DMS153 (cell line): Measurements from ENCODE around the gene KRT86.
"Not testable (repeated sequence)": the region's sequence is repeated elsewhere in the genome, so short reads cannot be mapped to it uniquely, and the experiment has no call there.

Experiments used
- DNase-seq: peaks from one replicate; lab custom pipeline; 2025; lab: John Stamatoyannopoulos, UW

Gene KRT86

DNA sequence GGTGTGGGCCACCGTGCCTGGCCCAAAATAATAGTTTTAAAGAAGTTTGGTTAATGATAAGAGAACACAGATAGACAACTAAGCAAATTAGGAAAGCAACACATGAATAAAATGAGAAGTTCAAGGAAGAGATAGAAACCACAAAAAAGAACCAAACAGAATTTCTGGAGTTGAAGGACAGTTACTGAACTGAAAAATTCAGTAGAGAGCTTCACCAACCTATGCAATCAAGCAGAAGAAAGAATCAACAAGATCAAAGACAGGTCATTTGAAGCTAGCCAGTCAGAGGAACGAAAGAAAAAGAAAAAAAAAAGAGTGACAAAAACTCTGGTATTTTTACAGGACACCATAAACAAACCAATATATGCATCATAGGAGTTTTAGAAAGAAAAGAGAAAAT, 62.2 kb downstream of the KRT86 start:
- DNase-seq = no peak

DNA sequence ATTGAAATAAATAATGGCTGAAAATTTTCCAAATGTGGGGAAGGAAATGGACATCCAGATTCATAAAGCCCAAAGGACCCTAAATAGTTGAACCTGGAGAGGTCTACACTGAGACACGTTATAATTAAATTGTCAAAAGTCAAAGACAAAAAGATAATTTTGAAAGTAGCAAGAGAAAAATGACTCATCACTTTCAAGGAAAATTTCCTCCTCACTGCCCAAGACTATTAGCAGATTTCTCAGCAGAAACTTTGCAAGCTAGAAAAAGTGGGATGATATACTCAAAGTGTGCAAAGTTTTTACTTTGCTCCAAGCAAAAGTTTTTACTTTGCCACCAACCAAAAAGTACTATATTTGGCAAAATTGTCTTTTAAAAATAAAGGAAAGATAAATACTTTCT, 62.6 kb downstream of the KRT86 start:
- no peak for DNase-seq

DNA sequence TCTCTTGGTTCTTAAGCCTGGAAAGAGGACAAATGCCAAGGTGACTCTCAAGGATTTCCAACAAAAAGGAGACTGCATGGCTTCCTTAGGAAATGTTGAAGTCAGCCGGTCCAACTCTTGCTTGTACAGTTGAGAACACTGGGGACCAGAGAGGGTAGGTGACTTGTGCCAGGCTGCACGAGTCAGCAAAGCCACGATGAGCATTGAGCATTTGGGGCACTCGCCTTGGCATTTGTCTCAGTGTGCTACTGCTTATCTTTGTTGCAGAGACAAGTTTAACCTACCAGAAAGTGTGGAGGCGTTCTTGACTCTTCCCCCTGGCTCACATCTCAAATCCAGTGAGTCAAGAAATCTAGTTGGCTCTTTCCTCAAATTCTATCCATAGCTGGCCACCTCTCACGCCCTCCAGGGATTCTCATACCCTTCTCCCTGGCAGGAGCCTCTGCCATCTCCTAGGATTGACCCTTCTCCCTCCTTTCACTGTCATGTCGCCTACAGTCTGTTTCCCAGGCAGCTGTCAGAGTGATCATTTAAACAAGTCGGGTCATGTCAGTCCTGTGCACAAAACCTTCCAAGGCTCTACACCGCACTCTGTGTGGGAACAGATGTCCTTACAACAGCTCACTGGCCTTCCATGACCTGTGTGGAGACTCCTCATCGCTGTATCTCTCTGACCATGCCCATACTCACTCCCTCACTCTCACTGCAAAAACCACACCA, 64.0 kb downstream of the KRT86 start:
- DNase-seq = no peak

DNA sequence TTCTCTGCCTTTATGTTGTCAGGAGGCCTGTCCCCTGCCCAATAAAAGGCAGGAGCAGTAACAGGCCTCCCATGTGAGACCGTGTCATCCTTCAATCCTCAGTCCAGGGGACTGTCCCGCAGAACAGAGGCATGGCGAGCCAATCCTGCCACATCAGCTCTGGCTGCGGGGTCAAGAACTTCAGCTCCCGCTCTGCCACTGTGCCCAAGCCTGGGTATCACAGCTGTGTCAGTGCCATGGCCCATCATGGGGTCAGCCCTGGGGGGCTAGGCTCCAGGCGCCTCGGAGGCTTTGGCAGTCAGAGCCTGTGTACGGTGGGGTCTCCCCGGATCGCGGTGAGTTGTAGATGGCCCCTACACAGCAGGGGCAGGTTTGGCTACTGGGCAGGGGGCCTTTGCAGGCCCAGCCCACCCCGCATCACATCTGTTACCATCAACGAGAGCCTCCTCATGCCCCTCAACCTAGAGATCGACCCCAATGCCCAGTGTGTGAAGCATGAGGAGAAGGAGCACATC, 66.7 kb downstream of the KRT86 start:
- DNase-seq = no peak

DNA sequence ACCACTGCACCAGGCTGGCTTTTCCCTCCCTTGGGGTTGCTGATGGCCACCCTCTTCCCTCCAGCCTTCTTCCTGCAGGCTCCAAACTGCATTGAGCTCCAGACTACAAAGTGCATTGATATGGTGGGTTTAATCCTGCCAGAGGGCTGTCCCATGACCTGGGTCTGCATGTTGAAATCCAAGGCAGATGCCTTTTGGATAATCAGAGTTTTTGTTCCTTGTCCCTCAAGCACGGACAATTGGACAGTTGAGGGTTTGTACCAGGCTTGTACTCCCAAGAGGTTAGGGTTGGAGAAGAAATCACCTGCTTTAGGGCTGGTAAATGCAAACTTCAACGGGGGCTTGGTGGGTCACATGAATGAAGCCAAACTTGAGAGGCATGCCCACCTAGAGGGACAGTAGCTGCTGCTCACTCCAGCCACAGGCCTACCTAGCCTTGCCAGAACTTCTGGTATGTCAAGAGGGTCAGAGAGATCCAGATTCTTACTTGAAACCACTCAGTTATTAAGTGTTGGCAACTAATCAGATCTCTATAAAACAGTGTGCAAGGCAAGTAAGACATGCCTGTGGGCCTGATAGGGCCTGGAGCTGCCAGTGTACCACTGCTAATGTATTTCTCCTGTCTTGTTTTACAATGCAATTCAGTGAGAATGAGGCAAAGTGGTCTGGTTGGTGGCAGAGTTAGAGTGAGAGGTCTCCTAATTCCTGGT, 68.5 kb downstream of the KRT86 start:
- DNase-seq = no peak

DNA sequence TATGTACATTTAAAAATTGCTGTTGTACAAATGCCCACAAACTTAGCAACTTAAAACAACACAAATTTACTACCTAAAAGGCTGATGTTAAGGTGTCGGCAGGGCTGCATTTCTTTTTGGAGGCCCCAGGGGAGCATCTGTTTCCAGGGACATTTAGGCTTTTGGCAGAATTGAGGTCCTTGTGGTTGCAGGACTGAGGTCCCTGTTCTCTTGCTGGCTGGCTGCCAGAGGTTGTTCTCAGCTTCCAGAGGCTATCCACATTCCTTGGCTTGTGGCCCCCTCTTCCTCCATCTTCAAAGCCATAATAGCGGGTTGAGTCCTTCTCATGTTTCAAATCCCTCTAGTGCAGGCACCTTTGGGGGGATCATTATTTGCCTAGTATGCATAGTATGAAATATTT, 69.1 kb downstream of the KRT86 start:
- DNase-seq = no peak

DNA sequence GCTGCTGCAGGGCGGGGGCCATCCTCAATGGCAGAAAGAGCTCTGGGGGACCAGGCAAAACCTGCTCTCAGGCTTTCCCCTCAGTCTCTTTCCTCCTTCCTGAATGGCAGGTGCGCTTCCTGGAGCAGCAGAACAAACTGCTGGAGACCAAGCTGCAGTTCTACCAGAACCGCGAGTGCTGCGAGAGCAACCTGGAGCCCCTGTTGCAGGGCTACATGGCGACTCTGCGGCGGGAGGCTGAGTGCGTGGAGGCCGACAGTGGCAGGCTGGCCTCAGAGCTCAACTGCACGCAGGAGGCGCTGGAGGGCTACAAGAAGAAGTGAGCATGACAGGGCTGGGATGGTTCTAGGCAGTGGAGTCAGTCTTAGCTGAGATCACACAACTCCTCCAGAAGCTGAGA, 69.7 kb downstream of the KRT86 start:
- no peak for DNase-seq

DNA sequence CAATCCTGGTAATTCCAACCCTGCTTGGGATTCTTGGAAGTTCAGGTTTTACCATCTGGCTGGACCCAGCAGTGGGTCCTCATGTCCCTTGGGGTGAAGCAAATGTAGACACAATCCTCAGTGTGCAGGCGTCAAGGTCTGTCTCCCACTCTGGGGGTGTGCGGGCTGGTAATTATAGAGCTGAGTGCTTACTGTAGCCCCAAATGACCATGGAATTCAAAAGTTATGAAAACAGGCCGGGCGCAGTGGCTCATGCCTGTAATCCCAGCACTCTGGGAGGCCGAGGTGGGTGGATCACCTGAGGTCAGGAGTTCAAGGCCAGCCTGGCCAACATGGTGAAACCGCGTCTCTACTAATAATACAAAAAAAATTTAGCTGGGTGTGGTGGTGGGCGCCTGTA, 70.6 kb downstream of the KRT86 start:
- DNase-seq = not testable (repeated sequence)

DNA sequence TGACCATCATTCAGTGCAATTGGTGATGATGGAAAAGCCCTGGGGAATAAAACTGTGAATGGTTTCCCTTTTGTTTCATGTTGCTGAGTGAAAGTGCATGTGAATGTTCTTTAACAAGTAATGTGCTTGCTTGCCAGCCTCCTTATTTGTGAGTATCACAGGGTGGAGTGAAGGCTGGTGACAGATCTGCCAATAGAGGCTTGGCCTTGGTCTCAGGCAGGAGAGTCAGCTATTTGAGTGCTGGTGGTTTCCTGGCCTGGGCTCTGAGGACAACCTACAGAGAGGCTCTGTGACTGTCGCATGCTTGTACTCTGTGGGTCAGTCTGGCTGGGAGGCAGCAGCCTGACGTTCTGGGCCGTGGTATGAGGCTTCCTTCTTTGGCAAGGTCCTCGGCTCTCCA, 72.1 kb downstream of the KRT86 start:
- DNase-seq = no peak

DNA sequence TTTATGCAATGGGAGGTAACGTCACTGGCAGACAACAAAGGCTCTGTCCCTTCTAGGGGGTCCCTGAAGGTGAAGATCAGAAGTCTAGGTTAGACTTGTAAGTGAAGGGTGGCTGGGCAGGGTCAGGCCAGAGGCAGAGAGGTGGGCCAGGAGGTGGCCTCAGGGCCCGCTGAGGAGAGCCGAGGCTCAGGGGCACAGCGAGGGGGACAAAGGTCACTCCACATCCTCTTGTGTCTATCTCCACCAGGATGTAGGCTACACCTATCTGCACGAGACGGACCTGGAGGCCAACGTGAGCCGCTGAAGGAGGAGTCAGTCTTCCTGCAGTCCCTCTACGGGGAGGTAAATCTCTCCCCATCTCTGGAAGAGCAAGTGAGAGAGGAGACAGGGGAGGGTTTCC, 72.6 kb downstream of the KRT86 start:
- DNase-seq = no peak

DNA sequence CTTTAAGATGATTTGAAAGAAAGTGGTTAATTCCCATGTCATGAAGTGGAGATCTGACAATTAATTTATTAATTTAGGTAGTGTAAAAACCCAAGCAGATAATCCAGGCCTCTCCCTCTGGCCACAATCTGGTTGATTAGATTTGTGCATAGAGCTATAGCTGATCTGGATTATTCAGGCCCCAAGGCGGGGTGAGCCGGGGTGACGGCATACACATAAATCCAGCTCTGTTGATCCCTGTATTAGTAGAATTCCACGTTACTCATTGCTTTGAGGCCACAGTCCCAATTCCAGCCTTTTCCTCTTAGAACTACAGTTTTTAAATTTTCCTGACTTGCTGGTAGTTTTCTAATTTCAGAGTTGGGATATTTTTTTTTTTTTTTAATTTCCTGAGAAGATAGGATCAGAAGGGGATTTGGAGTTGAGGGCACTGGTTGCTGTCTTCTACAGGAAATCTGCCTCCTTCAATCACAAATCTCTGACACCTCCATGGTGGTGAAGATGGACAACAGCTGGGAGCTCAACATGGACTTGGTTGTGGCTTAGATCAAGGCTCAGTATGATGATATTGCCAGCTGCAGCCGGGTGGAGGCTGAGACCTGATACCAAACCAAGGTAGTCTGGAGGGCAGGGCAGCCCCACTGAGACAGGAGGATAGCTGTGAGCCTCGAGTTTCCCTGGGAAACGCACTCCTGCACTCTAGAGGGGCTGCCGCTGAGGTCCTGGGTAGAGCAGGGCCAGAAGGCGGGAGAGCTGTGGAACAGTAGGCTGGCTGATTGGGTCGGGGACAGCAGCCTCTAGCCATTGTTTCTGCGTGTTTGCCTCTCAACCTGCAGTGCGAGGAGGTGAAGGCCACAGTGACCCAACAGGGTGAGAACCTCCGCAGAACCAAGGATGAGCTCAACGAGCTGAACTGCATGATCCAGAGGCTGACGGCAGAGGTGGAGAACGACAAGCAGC, 73.4 kb downstream of the KRT86 start:
- DNase-seq = no peak

DNA sequence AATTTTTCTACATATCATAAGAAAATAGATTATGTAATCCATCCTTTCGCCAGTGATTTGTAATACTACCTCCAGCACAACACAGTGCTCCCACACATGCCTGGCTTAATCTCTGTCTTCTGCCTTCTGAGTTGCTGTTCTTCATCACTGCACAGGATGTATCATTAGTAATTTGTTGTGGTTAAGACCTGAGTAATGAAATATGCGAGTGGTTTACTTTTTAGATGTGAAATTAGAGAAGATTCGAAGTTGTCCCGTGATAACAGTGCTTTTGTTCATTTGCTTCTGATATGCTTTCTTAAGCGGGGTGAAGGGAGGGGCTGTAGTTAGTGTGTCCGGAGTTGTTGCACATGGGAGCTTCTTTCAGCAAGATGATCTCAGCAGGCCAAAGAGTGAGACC, 74.8 kb downstream of the KRT86 start:
- no peak for DNase-seq

DNA sequence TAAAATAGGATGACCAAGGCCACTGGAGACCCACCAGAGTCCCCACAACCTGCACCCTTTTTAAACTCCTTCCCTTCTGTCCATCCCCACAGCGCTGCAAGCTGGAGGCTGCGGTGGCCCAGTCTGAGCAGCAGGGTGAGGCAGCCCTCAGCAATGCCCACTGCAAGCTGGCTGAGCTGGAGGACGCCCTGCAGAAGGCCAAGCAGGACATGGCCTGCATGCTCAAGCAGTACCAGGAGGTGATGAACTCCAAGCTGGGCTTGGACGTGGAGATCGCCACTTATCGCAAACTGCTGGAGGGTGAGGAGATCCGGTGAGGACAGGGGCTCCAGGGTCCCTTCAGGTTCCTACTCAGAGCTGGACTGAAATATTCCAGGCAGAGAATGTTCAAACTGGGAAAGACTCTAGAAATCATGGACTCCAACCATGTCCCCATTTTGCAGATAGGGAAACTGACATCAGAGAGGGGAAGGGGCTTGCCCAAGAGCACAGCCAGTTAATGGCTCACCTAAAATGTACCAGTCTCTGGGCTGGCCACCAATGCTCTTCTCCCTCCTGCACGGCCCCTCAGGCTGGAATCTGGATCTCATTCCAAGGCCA, 75.7 kb downstream of the KRT86 start:
- no peak for DNase-seq

DNA sequence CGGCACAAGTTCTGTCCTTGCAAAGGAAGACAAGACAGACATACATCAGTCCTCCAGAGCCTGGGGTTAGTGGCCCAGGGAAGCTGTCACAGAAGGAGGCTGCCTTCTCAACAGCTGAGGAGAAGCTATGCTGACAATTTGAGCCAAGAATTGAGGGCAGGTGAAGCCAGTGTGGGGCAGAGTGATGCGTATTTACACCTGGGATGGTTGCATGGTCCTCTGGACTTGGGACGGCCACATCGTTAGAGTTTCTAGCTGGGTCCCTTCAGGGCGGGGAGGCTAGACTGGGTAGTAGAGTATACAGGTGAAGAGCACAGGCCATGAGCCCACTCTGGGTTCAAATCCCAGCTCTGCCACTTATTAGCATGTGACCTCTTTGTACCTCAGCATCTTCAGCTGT, 76.3 kb downstream of the KRT86 start:
- no peak for DNase-seq

DNA sequence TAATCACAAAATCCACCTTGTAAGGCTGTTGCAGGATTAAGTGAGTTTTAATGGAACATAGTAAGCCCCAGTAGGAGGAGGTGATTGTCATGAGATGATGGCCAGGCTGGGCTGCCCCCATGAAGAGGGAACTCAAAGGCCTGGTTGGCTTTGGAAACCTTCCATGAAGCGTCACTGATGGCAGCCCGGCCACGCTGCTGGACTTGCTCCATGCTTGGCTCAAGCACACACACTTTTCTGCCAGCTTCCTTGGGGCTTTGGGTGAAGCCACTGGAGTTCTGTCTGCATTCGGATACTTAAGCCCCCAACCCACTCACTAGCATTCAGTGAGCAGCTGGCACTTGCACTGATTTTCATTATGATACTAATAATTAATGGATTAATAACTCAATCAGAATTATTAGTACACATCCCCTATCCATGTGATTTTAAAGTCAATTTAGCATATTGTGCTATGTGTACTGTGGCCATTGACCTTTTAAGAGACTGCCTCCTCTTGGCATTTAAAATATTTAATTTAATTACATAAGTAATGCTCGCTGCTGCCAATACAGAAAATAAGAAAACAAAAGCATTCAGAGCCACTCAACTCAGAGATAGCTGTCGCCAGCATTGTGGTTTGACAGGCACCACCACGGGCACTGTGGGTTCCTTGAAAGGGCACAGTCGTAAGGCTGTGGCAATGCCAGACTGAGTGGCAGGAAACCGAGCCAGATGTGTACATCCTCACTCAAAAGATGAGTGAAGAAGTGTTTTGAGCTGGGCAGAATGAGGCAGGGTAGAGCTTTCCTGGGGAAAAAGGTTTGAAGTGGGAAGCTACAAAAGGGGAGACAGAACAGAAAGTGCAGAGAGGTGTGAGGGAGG, 77.0 kb downstream of the KRT86 start:
- DNase-seq = no peak

DNA sequence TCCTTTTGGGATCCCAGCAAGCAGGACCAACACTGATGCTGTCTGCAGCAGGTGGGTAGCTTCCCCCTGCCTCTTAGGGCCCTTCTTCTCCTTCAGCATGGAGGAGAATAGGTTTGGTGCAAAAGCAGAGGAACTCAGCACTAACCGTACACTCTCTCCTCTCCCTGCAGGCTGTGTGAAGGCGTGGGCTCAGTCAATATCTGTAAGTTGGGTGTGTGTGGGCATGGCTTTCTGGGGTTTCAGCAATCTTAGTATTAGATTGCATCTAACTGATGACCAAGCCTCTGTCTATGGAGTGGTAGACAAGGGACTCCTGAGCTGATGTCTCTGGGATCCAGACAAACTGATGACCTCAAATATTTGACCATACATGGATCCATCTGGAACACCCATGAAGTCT, 78.5 kb downstream of the KRT86 start:
- no peak for DNase-seq

DNA sequence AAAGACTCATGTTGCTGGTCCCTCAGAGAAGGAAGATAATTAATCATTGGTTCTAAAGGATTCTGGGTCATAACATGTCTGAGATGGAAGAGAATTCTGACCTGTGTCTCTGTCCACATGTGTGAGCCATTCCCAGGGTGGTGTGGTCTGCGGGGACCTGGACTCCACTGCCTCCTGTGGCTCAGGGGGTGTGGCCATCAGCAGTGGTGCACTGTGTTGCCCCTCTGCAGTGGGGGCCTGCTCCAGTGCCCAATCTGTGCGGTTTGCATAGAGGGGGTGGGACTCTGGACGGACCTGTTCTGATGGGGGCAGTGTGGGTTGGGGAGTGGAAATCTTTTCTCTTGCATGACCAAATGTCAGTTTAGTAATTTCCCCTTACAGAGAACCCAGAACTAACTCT, 79.3 kb downstream of the KRT86 start:
- no peak for DNase-seq

DNA sequence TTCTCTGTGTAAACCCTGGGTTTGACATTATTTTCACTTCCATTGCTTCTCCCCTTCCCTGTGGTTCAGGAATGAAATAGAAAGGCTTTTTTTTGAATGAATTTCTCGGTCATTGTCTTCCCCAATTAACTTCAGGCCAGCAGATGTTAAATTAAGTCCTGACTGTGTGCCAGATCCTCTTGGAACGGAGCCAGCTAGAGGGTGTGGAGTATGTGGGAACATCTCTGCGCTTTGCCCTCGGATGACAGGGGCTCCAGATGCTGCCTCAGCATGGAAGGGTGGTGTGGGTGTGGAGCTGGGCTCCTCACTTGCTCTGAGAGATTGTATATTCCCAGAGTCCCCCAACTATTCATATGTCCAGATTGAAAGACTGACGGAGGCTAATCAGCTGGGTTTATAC, 79.8 kb downstream of the KRT86 start:
- no peak for DNase-seq

DNA sequence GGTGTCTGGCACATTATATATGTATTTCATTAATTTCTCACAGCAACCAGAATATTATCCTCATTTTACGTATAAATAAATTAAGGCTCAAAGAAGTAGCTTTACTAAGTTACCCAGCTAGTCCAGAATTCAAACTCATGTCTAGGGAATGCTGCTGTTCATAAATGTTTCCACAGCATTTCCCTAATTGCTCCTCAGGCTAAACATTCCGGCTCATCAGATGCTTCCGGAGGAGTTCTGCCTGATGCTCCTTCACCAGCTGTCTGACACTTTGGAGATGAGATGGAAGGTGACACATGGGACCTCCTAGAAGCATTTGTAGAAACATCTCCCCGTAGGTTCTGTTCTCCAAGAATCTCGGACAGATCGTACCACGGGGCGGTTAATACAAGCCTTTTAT, 80.7 kb downstream of the KRT86 start:
- no peak for DNase-seq

DNA sequence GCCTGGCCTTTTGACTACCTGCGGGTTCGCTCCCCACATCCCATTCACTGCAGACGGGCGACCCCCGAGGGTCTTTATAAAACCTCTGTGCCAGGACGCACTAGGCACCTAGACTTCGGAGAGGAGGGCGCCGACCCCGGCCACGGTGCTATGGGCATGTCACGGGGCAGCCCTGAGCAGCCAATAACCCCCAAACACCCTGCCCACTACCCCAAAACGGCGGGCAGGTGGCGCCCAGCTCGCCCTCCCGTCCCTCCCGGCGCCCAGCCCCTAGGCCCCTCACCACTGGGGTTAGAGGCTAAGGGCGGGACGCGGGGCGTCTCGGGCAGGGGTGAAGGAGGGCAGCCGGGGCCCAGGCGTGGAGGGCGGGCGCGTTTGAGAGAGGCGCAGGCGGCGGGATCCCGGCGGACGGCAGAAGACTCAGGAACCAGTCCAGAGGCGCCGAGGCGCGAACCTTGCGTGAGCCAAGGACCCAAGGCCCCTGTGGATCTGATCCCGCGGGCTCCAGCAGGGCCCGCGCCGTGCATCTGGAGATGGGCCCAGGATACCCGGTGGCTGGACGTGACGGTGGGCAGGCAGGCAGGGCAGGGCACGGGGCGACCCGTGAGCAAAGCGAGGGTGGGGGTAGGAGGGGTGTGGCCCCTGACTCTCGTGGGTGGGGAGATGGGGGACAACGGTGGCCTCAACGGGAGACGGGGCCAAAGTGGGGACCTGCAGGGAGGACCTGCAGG, 81.8 kb downstream of the KRT86 start:
- DNase-seq = no peak
